Brain pericyte (primary cell): Measurements from ENCODE around the gene IFI27L1.

ENCODE experiments used
- DNase-seq: peaks from one replicate; pipeline ENCODE4 v3.0.0-alpha.2; 2012; ENCODE audit warnings: low read depth, low spot score

The IFI27L1 gene, protein sequence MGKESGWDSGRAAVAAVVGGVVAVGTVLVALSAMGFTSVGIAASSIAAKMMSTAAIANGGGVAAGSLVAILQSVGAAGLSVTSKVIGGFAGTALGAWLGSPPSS

DNA sequence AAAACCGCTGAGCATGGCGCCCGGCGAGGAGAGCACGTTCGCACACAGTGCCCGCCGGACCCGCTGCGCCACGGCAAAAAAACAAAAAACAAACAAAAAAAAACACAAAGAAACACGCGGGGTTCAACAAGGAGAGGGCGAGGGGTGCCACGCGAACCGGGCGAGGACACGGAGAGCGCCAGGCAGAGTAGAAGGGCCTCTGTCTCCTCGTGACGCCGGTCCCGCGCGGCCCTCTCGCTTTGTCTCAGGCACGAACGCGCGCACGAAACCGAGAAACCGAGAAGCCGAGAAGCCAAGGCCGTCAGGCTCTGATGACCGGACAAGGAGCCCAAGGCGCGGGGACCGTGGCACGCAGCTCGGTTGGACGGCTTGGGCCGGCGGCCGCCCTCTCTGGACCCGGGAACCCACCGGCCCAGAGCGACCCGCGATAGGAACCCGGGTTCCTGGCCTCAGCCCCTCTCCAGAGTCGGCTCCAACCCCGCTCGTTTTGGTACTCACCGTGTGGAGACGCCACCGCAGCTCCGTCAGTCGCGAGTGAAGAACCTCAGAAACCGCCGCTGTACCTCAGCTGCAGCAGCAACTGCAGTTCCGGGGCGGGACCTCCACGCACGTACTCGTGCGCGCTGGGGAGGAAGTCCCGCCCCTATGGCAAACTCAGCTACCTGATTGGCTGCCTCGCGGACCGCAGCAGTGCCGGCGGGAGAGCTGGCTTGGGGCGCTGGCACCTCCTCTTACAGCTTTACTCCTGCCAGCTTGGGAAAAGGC is at the start of gene IFI27L1, which contains the start of gene DDX24:
TSS of gene IFI27L1 (plus strand) at position 690 of the 765 bp plus-strand sequence. CDS start 15,628 bp downstream, outside the sequence.
TSS of gene DDX24 (minus strand) at position 582 of the 765 bp plus-strand sequence. CDS start 1,460 bp downstream, outside the sequence.
- DNase-seq, result peak; percentile 84

DNA sequence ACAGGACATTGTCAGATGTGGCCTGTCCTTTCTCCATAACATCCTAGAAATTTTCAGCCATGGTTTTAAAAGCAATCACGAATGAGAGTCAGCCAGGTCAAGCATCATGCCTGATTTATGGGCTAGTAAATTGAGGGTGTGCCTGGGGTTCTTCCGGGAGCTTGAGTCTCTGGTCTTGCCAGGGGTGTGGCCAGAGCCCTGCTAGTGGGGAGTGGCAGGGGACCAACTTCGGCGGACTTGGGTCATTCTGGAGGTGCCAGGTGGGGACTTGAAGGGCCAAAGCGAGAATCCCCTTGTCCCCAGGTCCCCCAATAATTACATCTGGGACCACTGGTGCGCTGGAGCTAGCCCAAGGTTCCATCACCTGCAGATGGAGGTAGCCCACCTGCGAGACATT is 49.2 kb upstream of the IFI27L1 start:
- DNase-seq, result no peak

DNA sequence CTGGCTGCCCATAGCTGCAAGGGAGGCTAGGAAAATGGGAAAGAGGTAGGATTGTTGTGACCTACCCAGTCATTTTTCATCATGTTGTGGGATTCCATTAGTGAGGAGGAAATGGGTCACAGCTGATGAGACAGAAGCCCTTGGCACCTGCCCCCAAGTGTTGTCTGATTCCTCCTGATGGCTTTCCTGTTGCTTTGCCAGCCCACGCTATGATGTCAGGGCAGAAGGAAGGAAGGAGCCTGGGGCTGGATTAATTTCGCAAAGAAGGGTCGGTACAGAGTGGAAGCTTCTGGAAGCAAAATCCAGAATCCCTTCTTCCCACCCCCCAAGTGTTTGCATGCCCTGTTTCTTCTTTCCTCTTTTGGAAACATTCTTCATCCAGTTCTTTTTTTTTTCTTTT is 46.2 kb upstream of the IFI27L1 start:
- DNase-seq, result no peak

DNA sequence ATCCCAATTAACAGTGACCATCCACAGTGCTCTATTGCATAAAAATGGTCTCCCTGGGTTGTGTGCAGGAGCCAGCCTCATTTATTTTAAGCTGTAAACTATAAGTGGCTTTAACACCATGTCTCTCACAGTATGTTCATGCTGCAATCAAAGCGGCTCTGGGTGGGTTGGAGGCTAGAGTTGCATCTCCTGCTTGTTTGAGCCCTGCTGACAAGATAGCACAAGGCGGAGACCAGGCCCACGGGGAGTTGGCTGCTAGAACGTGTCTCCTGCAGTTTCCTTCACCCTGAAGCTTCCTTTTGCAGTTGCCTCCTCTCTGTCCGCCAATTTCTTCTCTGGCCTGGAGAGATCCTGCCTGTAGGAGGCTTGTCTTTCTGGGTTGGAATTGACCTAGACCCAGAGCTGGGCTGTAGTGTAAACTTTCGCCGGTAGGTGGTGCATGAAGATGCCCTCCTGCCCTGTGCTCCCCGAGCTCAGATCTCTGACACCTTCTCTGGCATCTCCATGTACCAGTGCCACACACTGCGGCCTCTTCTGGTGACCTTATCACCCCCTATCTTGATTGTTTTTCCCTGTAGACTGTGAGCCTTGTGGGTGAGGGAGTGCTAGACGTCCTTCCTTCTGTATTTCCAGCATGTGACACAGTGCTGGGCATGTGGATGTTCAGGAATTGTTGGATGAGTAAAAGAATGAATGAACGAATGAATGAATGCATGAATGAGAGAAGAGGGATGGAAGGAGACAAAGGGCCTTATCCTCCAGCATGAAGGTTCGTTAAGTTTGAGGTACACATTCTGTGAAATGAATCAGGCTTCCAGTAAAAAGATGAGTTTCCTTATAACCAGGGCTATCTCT is 44.6 kb upstream of the IFI27L1 start:
- no peak for DNase-seq

DNA sequence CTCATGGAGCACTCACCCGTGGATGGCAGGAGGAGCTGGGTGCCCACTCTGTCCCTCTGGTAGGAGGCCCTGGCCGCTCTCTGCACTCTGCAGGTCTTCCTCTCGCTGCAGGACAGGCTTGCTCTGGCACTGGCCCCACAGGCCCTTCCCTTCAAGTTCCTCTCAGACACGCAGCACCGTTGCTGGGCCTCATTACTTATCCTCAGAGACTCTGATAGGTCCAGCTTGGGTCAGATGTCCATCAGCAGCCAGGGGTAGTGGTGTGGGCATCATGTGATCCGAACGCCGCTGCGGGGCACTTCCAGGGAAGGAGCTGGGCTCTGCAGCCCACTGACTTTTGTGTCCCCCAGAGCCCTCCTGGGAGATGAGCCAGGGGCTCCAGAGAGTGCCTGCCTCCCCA is 43.2 kb upstream of the IFI27L1 start:
- DNase-seq, result no peak

DNA sequence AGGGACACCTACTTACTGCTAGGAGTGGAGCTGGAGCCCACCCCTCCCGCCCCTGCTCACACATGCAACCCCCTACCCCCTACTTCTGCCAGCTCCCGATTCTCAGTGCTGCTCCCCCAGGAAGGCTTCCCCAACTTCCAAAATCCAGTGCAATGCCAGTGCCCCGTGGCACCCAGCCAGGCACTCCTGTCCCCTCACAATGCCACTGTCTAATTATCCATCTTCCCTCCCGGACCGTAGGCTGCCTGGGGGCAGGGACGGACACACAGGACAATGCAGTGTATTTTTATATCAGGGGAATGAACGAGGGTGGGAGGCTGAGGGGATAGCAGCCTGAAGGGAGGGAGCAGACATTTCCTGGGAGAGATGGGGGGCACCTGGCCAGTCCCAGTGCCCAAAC is 42.6 kb upstream of the IFI27L1 start:
- no peak for DNase-seq

DNA sequence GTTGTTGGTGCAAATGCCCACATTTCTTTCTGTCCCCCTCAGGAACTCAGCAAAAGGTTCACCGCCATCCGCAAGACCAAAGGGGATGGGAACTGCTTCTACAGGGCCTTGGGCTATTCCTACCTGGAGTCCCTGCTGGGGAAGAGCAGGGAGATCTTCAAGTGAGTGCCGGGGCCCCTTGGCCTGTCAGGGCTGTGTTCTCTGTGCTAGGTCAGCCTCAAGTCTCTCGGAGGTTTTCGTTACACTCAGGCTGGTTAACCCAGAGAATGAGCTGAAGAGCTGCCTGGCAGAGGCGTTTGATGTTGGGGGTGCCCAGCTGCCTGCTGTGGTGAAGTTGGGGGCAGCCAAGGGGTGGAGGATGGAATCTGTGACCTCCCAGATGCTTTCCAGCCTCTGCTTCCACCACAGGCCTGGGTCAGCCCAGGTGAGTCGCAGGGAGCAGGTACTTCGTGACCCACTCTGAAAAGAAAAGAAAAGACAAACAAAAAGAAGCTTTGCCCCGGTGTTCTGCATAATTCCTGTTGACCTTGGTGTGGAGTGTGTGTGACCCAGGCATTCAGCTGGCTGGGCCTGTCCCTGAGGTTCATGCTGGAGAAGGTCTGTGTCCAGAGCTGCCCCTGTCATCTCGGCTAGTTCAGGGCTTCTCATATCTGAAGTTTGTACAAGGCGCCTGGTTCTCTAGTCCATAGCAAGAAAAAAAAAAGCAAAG is 42.0 kb upstream of the IFI27L1 start:
- no peak for DNase-seq

DNA sequence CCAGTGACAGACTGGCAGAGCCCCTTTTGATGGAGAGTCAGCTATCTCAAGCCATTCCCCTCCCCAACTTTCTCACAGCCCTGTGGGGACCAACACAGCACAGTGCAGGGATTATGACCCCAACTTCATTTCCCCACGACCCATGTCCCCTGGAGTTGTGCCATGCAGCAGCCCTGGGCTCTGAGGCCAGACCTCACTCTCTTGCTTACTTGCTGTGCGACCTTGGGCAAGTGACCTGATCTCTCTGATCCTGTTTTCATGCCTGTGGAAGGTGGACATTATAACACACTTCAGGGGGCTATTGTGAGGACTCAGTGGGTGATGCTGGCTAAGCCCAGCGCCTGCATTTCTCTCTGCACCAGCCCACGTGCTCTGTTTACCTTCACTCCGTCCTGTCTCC is 40.9 kb upstream of the IFI27L1 start:
- DNase-seq, result no peak

DNA sequence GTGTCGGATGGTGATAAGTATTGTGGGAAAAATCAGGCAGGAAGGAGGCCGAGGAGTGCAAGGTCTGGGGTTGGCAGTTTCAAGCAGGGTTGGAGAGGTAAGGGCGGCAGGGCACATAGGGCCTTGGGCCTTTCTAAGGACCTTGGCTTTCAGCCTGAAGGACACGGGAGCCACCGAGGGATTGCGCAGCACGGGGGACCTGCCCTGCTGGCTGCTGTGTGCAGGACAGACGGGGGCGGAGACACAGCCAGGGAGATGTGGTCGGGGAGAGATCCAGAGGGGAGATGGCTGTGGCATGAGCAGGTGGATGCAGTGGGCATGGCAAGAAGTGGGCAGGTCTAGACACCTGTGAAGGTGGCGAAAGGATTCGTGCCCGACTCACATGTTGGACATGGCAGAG is 40.3 kb upstream of the IFI27L1 start:
- no peak for DNase-seq

DNA sequence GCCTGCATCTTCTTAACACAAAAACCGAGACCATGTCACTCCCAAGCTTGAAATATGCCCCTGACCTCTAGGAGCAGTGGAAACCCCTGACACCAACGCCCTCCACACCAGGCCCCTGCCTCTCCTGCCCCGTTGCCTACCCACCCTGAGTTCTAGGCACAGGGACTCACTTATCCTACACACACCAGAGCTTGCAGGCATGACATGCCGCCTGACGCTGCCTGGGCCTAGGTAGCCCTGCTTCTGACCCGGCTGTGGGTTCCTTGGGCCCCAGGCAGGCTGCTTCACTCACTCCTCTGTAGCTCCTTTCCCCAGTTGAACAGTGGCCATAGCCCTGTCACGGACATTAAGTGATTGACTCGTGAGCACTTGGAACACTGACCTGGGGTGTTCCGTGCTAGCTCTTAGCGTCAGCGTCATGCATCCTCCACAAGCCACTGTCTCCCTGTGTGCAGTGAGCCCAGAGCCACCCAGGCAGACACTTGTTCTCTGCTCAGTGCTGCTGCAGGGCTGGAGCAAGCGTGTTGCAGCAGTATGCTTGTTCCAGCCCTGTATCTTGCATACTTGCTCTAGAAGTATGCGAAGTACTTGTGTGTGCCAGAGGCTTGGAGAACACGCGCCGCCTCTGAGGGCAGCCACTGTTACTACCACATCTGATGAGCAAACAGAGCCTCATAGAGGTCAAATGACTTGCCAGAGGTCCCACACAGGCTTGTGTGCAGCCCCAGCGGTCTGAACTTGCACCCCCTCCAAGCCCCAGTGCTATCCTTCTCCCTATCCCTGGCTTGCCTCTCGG is 39.4 kb upstream of the IFI27L1 start:
- no peak for DNase-seq

DNA sequence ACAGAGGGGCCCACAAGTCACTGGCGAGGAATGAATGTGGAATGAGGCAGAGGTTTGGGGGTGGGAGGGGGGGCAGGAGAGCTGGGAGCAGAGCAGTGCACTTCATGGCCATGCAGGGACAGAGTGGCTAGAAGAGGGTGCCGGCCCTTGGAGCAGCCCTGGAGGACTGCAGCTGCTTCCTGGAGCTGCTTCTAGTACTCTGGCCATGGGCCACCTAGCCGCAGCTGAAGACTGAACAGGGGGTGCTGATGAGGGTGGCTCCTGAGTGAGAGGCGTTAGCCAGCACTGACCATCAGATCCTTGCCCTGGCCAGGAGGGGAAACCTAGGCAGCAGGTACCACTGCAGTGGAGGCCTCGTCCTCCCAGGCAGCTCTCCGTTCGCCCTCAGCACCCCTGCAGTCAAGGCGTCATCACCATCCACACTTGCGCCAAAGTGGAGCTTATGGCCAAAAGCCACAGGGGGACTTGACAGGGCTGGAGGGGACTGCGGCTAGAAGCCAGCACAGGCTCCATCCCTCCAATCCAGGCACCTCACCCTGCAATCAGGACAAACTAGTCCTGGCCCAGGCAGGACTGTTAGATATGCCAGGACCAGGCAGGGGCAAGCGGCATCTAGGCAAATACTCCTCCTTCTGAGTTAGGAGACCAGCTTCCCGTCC is 38.5 kb upstream of the IFI27L1 start:
- no peak for DNase-seq

DNA sequence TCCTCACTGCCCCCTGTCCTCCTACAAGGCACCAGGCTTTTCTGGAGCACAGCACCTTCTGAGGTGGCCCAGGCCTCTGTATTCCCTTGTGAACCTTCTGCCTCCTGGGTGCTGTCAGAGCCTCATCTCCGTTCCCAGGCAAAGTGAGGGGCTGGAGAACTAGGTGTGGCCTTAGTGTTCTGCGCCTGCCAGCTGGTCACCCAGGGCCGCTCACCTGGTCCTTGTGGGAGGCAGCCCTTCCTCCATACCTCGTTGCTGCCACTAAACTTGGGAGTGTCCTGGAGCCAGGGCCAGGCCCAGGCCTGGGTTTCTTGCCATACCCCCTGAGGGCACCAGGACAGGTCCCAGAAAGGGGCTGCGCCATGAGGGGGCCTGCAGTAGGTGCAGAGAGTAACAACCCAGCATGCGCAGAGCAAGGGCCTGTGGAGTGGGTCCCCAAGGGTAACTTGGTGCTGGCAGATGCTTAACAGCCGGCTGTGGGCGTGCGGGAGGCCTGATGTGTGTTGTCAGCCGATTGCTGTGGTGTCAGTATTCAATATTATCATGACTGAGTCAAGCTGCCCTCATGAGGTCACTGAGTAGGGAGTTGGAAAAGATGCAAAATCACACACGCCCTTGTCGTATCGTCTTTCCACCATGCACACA is 37.9 kb upstream of the IFI27L1 start:
- no peak for DNase-seq

DNA sequence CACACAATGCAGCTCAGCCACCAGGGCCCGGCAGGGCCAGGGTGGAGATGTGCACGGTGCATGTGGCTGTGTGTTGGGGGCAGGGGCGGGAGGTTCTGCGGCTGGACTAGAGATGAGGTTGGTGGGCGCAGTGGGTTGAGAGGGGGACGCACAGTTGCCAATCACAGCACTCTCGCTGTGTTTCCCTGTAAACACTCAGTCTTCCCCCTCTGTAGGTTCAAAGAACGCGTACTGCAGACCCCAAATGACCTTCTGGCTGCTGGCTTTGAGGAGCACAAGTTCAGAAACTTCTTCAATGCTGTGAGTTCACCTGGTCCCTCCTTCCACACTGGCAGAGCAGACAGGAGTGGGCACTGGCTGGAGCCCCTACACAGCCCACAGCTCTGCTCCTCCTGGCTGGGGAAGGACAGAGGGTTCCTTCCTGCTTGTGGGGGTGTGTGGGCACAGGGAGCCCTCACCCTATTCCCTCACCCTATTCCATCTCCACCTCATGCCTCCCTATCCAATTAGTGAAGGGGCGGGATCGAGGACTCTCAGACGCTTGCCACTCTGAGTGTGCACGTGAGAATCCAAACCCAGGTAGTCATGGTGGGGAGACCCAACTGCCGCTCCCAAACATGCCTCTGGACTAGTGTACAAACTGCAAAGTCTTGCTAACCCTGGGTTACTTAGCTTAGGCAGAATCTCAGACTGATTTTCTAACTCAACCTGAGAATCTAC is 37.2 kb upstream of the IFI27L1 start:
- DNase-seq, result no peak

DNA sequence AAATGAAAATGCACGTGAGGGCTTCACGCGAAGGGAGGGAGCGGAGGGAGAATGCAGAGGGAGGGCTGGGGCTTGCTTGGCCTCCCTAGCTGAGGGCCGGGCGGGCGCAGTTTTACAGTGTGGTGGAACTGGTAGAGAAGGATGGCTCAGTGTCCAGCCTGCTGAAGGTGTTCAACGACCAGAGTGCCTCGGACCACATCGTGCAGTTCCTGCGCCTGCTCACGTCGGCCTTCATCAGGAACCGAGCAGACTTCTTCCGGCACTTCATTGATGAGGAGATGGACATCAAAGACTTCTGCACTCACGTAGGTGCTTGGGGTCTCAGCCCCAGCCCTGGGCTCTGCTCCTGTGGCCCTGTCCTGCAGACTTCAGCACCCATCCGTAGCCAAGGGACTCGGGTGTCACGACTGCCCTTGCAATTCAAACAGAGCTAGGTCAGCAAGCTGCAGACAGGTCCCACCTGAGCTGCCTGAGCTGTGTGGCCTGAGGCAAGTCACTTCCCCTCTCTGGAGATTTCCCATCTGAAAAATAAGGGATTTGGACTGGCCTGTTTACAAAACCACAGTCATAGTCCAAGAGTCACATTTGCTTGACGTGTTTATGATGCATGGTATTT is 36.5 kb upstream of the IFI27L1 start:
- DNase-seq, result no peak

DNA sequence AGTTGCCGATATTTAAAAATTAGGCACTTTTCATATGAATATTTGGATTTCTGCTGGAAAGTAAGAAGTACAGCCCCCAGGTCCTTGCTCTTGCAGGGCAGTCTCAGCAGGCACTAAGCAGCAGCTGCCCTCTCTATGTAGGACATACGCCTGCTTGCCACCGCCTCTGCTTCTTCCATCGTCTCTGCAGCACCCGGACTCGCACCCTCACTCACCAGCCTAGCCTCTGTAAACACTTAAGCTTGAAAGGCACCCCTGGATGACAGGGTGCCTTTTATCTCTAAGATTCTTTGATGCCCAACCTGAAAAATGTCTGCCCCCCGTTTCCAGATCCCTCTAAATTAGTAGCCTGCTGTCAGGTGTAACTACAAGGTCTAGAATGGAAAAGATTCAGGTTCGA is 36.0 kb upstream of the IFI27L1 start:
- no peak for DNase-seq

DNA sequence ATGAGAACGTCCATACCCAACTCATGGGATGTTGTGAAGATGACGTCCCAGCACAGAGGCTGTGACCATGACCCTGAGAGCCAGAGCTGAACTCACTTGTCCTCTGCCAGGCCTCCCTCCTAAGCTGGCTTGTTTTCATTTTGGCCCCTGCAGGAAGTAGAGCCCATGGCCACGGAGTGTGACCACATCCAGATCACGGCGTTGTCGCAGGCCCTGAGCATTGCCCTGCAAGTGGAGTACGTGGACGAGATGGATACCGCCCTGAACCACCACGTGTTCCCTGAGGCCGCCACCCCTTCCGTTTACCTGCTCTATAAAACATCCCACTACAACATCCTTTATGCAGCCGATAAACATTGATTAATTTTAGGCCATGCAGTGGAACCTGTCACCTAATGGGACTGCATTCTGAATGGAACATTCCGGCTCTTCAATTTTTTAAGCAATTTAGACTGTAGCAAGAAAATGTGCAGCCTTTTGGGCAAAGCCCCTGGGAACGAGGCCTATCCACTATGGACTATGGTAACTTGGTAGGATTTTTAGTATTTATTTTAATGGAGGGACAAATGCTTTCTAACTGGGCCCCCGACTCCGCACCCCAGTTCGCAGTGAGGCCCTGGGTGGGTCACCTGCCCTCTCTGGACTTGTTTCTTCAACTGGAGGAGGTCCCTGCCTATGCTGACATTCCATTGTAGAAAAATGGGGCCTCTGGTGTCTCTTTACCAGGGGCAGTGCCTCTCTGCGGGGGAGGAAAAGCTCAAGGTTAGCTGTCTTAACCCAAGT is 35.4 kb upstream of the IFI27L1 start:
- DNase-seq, result no peak

DNA sequence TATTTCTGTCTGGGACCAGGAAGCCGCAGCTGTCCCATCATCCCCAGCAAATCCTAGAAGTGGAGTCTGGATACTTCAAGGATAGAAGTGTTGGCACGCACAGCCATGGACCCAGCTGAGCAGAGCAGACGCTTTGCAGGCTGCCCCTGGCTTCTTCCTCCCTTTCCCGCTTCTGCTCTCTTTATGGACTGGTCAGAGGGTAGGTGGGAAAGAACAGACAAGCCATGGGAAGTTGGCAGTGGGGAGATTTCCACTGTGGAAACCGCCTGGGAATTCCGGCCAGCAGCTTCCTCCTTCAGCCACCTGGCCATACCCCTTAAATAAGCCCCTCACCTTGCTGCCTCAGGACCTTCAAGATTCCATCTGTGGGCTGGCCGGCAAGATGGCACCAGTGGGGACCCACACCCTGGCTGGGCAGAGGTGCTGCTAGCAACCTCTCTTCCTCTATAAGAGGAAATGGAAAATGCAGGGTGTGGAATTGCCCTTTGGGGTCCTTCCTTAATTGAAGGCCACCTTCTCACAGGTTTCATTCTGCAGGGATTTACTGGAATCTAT is 34.3 kb upstream of the IFI27L1 start:
- DNase-seq, result no peak

DNA sequence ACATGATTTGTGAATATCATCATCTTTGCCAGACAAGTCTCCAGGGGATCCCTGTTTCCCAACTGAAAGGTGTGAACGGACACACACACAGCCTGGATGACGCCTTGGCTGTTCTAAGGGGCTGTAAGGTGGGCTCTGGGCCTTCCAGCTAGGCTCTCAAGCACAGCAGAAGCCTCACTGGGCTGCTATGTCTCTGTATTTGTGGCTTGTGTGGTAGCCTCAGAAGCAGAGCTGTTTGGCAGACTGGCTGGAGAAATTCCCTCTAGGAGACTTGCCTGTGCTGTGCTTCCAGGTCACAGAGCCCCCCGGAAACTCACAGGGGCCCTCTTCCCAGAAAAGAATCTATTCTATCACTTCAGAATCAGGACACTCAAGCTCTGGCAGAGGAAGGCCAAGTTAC is 33.5 kb upstream of the IFI27L1 start:
- DNase-seq, result no peak
